Peyer's patch (tissue), 4 donors: ENCODE results near the gene FTMT.

Source experiments
- POLR2A ChIP-seq, 2 donors: fragments of 450-650 bp; IDR thresholded peaks; one replicate each; pipeline ENCODE4 v1.5.1; 2017; ENCODE audit warnings: antibody characterized with exemption in 2 of 2, mild to moderate bottlenecking in 2 of 2, moderate library complexity in 2 of 2
- TF ChIP-seq, protein P1 (sequence below), 6 experiments: fragments of 450-650 bp in 4 of 6; fragments of 200-600 bp in 2 of 6; sonication (generic) in 1 of 6; IDR thresholded peaks; one replicate each; pipeline ENCODE4 v1.5.1; 2017 to 2019; ENCODE audit warnings: antibody characterized with exemption in 6 of 6, mild to moderate bottlenecking in 3 of 6, moderate library complexity in 1 of 6

DNA sequence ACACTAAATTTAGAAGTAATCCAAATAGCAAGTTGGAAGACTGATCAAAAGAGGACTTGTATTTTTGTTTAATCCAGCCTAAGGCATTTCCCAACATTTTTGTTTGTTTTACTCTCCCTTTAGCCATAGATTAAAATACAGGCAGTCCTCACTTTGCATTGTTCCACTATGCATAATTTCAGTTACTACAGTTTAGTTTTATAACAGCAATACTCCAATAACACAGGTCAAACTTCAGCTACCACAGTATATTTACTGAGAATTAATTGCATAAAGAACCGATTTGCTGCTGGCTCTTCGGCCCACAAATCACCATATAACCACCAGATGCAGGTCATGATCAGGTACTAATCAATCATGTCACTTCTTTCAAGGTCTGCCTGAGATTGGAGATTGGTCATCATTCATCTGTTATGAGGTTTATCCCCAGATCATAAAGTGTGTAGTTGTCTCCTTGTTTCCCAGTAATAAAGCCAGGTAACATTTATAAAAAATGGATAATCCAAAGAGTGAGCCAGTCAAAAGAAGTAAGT is 12.1 kb downstream of the FTMT start:
- no peak for TF ChIP-seq POLR2A (IDR thresholded peaks at IDR 0.05)
- TF ChIP-seq, protein P1, sequence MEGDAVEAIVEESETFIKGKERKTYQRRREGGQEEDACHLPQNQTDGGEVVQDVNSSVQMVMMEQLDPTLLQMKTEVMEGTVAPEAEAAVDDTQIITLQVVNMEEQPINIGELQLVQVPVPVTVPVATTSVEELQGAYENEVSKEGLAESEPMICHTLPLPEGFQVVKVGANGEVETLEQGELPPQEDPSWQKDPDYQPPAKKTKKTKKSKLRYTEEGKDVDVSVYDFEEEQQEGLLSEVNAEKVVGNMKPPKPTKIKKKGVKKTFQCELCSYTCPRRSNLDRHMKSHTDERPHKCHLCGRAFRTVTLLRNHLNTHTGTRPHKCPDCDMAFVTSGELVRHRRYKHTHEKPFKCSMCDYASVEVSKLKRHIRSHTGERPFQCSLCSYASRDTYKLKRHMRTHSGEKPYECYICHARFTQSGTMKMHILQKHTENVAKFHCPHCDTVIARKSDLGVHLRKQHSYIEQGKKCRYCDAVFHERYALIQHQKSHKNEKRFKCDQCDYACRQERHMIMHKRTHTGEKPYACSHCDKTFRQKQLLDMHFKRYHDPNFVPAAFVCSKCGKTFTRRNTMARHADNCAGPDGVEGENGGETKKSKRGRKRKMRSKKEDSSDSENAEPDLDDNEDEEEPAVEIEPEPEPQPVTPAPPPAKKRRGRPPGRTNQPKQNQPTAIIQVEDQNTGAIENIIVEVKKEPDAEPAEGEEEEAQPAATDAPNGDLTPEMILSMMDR (IDR thresholded peaks at IDR 0.05), result no peak
